Bronchial epithelial cell (primary cell): ENCODE results near the gene WDR45B. TPM values are rescaled to one million over a fixed set of nuclear protein-coding genes. Genes with fewer than 3 reads are reported as not detected.

ENCODE experiments used
- DNase-seq: peaks from one replicate; pipeline ENCODE4 v3.0.0-alpha.2; 2010; ENCODE audit warnings: low read depth
- FAIRE-seq: peaks from 2 replicates; lab custom pipeline; 2011; peaks lifted over from hg19 to GRCh38; lab: Jason Lieb, UNC
- H3K27me3 ChIP-seq: 2 replicates; pipeline ENCODE4 v1.5.1; 2011; ENCODE audit warnings: low read length; ENCODE audit not compliant: control insufficient read depth, insufficient read depth
- H3K36me3 ChIP-seq: 2 replicates; pipeline ENCODE4 v1.5.1; 2011; ENCODE audit warnings: low read length; ENCODE audit not compliant: control insufficient read depth, insufficient read depth
- H3K4me3 ChIP-seq: 2 replicates; pipeline ENCODE4 v1.5.1; 2011; ENCODE audit warnings: mild to moderate bottlenecking, low read depth, low read length, control low read depth
- CTCF ChIP-seq: IDR thresholded peaks from 2 replicates; pipeline ENCODE4 v1.5.1; 2011; ENCODE audit warnings: mild to moderate bottlenecking, moderate library complexity, low read length, control low read depth, inconsistent platforms; ENCODE audit not compliant: insufficient read depth, severe bottlenecking
- total RNA-seq: library from RNA; depleted of rRNA; stranded (reverse); fragments of >200 nt; gene quantifications from 2 replicates; pipeline ENCODE4 v1.2.1, GENCODE V29; 2014

The WDR45B gene
- total RNA-seq, 1 donor from 2014 or later, result 90.8 TPM

GRCh38 chr17:82615084-82616020, 32.9 kb downstream of the WDR45B start:
- FAIRE-seq, result peak; percentile 70
- Histone ChIP-seq H3K36me3 (peaks cover 13% of the 10 kb centered on the region), H3K27me3 (no peaks in the 10 kb centered on the region), H3K4me3 (no peak overlapping the region)
- DNase-seq, result no peak
- TF ChIP-seq CTCF, result peak; percentile 20

- DNase-seq (no peak), FAIRE-seq (no peak)
- Histone ChIP-seq H3K27me3 (no peaks in the 10 kb centered on the region), H3K36me3 (peaks cover 11% of the 10 kb centered on the region), H3K4me3 (no peak overlapping the region)
- no peak for TF ChIP-seq CTCF
Observed at GRCh38 chr17:82614095-82614631, 34.1 kb downstream of the WDR45B start.

DNA sequence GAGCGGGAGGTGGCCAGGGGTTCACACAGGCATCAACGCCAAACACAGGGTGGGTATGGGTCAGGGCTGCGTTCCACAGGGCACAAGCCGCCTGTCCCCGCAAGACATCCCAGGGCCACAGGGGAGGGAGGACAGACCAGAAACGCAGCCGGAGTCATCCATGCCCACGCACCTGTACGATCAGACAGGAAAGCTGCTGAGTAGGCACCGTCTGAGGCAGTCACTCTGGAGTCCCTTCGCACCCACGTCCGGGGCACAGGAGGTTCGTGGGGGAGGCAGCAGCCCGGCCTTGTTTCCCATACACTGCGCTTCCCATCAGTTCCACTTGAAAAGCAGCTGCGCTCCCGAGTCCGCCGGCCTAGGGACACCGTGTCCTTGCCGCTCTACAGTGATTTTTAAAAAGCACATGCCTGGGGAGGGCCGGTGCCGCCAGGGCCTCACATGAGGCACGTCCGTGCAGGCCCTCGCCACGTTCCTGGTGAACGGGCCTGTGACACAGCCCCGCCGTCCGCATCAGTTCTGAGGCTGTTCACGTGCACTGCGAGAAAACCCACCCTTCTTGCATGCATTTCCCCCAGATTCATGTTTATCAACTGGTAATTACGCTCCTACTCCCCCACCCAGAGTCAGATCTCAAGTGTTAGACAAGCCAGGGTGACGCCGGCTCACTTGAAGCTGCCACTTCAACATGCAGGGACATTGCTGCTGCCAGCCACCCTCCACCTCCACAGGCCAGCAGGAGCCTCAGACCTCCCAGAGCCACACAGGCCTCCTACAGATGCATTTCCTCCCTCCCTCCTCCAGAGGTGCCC, 34.8 kb downstream of the WDR45B start:
- FAIRE-seq (no peak), DNase-seq (peak; percentile 51)
- Histone ChIP-seq H3K27me3 (no peaks in the 10 kb centered on the region), H3K36me3 (peaks cover 7% of the 10 kb centered on the region), H3K4me3 (no peak overlapping the region)
- TF ChIP-seq CTCF, result peak; percentile 15

DNA sequence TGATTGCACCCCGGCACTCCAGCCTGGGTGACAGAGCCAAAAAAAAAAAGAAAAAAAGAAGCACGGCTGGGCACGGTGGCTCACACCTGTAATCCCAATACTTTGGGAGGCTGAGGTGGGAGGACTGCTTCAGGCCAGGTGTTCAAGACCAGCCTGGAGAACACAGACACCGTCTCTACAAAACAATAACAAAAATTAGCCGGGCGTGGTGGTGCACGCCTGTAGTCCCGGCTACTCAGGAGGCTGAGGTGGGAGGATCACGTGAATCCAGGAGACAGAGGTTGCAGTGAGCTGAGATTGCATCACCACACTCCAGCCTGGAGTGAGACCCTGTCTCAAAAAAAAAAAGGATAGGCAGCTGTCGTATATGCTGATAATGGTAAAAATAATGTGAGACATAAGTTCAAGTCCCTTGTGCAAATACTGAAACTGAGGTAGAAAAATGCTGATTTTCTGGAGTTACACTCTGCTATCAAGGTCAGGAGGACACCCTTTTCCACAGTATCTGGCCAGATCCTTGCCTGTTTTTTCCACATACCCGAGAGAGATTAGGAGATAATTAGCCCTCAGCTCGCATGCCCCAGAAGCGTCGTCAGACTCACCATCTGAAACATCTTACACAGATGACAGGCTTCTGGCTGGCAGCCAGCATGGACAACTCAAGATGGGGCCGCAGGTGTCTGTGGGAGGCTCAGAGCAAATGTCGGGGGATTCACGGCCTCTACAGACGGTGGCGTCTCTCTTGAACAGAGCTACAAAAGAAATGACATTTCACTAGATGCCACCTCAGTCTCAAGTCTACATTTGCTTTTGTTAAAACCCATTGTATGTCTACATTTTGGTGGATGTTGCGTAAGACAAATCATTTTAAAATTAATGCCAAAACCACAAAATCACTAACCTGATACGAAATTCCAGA, 36.8 kb downstream of the WDR45B start:
- DNase-seq, result no peak
- no peak for TF ChIP-seq CTCF
- Histone ChIP-seq H3K27me3 (no peaks in the 10 kb centered on the region), H3K36me3 (no peaks in the 10 kb centered on the region), H3K4me3 (no peak overlapping the region)
- no peak for FAIRE-seq

DNA sequence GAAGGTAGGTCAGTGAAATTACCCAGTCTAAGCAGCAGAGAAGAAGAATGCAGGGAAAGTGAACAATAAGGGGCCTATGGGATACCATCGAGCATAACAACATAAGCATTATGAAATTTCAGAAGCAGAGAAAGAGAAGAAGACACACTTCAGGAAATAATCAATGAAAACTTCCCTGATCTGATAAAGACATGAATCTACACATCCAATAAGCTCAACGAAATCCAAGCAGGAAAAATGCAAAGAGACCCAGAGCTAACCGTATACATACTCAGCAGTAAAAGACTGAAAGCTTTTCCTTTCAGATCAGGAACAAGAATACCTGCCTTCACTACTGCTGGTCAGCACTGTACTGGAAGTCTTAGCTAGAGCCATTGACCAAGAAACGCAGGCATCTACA, 38.6 kb downstream of the WDR45B start:
- FAIRE-seq (no peak), DNase-seq (no peak)
- Histone ChIP-seq H3K4me3 (no peak overlapping the region), H3K27me3 (no peaks in the 10 kb centered on the region), H3K36me3 (peaks cover 1% of the 10 kb centered on the region)
- TF ChIP-seq CTCF, result no peak
